Natural killer cell (primary cell): ENCODE data around the gene COL8A2. TPM values are rescaled to one million over a fixed set of nuclear protein-coding genes. Genes with fewer than 3 reads are reported as not detected.

Source experiments
- ATAC-seq, 3 donors: fragments of 150-1000 bp in 2 of 3; fragments of 200-7000 bp in 1 of 3; cut with Tn5 transposase; 1 replicate in 1 of 3; 2 replicates in 2 of 3; pipeline ENCODE4 v1.10.0; 2021; ENCODE audit warnings: mild to moderate bottlenecking in 2 of 3, moderate library complexity in 2 of 3
- DNase-seq, 2 donors: peaks; one replicate each; pipeline versions ENCODE4 v3.0.0 to v3.0.0-alpha.2; 2013 to 2021; ENCODE audit warnings: mixed read lengths in 1 of 2
- H3K27ac ChIP-seq: one replicate; pipeline ENCODE4 v1.5.1; 2013; ENCODE audit warnings: mild to moderate bottlenecking, low read length
- H3K27me3 ChIP-seq: one replicate; pipeline ENCODE4 v1.6.1; 2013; ENCODE audit warnings: low read length; ENCODE audit not compliant: control insufficient read depth, insufficient read depth
- H3K36me3 ChIP-seq: one replicate; pipeline ENCODE4 v1.6.1; 2013; ENCODE audit warnings: low read length; ENCODE audit not compliant: control insufficient read depth, insufficient read depth
- H3K4me1 ChIP-seq: one replicate; pipeline ENCODE4 v1.6.1; 2013; ENCODE audit warnings: low read length; ENCODE audit not compliant: control insufficient read depth, insufficient read depth
- H3K4me3 ChIP-seq: one replicate; pipeline ENCODE4 v1.5.1; 2013; ENCODE audit warnings: low read length
- H3K9me3 ChIP-seq: one replicate; pipeline ENCODE4 v1.6.1; 2013; ENCODE audit warnings: low read length; ENCODE audit not compliant: control insufficient read depth, insufficient read depth
- H3K27ac Mint-ChIP-seq, 2 donors: one replicate each; pipeline ENCODE4 v1.8.0; 2022; ENCODE audit warnings: mild to moderate bottlenecking in 2 of 2, mixed read lengths in 2 of 2, moderate library complexity in 1 of 2
- H3K27me3 Mint-ChIP-seq, 2 donors: one replicate each; pipeline ENCODE4 v1.8.0; 2022; ENCODE audit warnings: low read depth in 2 of 2, mixed read lengths in 2 of 2
- H3K36me3 Mint-ChIP-seq: one replicate; pipeline ENCODE4 v1.8.0; 2022; ENCODE audit warnings: mixed read lengths
- H3K4me1 Mint-ChIP-seq, 2 donors: one replicate each; pipeline ENCODE4 v1.8.0; 2022; ENCODE audit warnings: mixed read lengths in 2 of 2
- H3K4me3 Mint-ChIP-seq: one replicate; pipeline ENCODE4 v1.8.0; 2022; ENCODE audit warnings: mild to moderate bottlenecking, moderate library complexity, mixed read lengths
- H3K9me3 Mint-ChIP-seq, 2 donors: one replicate each; pipeline ENCODE4 v1.8.0; 2022; ENCODE audit warnings: mixed read lengths in 2 of 2
- CTCF ChIP-seq: fragments of 200-600 bp; IDR thresholded peaks from one replicate; pipeline ENCODE4 v1.8.0; 2022; ENCODE audit warnings: antibody characterized with exemption
- whole genome bisulfite sequencing: methylation state at CpG from one replicate; pipeline ENCODE4 v1.1.7; 2013; ENCODE audit warnings: missing lambda C conversion rate; ENCODE audit not compliant: insufficient coverage; 5-methylcytosine and 5-hydroxymethylcytosine counted together
- intact Hi-C: fragments of 100-400 bp; cut with micrococcal nuclease; formaldehyde crosslinking; loops from one replicate; pipeline ENCODE4 v1.14.2; 2022
- total RNA-seq, 4 donors: library from RNA; stranded (reverse); fragments of 120-200 nt in 1 of 4; gene quantifications; one replicate each; pipeline versions ENCODE4 v1.2.3 to v1.2.4, GENCODE V29; 2013 to 2022

Gene COL8A2
- total RNA-seq, 3 donors from 2014 or later (not counting 1 experiment from before 2014, with no cell fraction given): 0.09 to 0.20 (median 0.14) TPM

DNA sequence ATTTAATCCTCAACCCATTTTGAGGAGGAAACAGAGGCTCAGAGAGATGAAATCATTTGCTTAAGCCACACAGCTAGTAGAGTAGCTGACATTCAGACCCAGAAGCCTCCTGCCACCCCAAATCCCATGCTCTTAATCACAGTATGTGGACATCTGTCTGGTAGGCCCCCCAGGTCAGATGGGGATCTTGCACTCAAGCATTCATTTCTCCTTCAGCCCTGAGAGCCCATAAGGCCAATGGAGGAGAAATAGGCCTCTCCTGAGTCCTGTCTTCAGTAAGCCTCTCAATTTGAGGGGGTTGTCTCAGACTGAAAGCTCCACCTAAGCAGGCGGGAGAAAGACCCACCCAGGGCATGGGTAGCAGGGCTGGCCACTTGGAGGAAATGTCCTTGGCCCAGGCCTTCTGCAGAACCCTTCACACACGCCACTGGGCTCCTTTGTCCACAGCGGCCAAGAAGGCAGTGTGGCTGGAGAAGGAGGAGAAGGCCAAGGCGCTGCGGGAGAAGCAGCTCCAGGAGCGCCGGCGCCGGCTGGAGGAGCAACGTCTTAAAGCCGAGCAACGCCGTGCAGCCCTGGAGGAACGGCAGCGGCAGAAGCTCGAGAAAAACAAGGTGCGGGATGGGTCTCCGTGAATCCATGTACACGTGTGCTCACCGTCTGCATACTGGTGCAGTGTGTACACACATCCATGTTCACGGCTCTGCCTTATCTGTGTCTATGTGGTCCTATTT lies 47.2 kb upstream of the COL8A2 start:
- TF ChIP-seq CTCF: no peak
- H3K9me3 ChIP-seq: no peaks in the 10 kb centered on the region
- H3K36me3 ChIP-seq: peaks cover 77% of the 10 kb centered on the region
- H3K27ac ChIP-seq: no peak overlapping the region
- Mint-ChIP-seq H3K9me3 (no peaks in the 10 kb centered on the region), H3K4me3 (no peak overlapping the region), H3K4me1 (peaks cover 26 to 34% of the 10 kb centered on the region in 2 donors), H3K36me3 (peaks cover 9% of the 10 kb centered on the region), H3K27me3 (no peaks in the 10 kb centered on the region), H3K27ac (no peak overlapping the region)
- ATAC-seq (no peak), DNase-seq (no peak)
- no peak overlapping the region for H3K4me3 ChIP-seq
- 96% methylated on average over 21 of the region's 21 CpGs for WGBS
- peaks cover 17% of the 10 kb centered on the region for H3K4me1 ChIP-seq
- no peaks in the 10 kb centered on the region for H3K27me3 ChIP-seq
- intact Hi-C loops: no loop called here

DNA sequence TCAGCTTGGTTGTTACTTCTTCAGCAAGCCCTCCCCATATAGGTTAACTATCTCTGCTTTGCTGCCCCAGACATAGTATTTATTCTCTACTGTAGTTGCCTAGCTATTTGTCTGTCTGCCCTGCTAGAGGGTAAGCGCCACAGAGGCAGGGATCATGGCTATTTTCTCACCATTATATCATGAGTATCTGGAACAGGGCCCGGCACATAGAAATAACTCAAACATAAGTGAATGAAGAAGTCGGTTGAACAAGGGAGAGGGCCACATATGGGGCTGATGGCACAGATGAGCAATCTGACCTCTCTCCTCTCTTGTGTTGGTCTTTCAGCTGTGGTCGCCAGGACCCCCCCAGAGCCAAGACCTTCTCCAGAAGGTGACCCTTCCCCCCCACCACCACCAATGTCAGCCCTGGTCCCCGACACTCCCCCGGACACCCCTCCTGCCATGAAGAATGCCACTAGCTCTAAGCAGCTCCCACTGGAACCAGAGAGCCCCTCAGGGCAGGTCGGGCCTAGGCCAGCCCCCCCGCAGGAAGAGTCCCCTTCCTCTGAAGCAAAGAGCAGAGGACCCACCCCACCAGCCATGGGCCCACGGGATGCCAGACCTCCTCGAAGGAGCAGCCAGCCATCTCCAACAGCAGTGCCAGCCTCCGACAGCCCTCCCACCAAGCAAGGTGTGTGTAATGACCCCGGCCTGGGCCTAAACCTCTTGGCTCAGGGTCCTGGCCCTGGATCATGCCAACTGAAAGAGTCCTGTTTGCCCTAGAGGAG lies 45.8 kb upstream of the COL8A2 start:
- H3K9me3 Mint-ChIP-seq: no peaks in the 10 kb centered on the region
- H3K36me3 ChIP-seq: peaks cover 69% of the 10 kb centered on the region
- DNase-seq (no peak), ATAC-seq (no peak)
- 94% methylated on average over 12 of the region's 12 CpGs for WGBS
- intact Hi-C loops: no loop called here
- H3K27me3 ChIP-seq: no peaks in the 10 kb centered on the region
- no peaks in the 10 kb centered on the region for H3K27me3 Mint-ChIP-seq
- no peak overlapping the region for H3K4me3 ChIP-seq
- H3K36me3 Mint-ChIP-seq: peaks cover 9% of the 10 kb centered on the region
- no peak overlapping the region for H3K27ac ChIP-seq
- peaks cover 22% of the 10 kb centered on the region for H3K4me1 ChIP-seq
- peaks cover 35 to 47% of the 10 kb centered on the region in 2 donors for H3K4me1 Mint-ChIP-seq
- no peaks in the 10 kb centered on the region for H3K9me3 ChIP-seq
- no peak for TF ChIP-seq CTCF
- H3K4me3 Mint-ChIP-seq: no peak overlapping the region
- H3K27ac Mint-ChIP-seq: peak overlapping the region; percentile 10 to 27

DNA sequence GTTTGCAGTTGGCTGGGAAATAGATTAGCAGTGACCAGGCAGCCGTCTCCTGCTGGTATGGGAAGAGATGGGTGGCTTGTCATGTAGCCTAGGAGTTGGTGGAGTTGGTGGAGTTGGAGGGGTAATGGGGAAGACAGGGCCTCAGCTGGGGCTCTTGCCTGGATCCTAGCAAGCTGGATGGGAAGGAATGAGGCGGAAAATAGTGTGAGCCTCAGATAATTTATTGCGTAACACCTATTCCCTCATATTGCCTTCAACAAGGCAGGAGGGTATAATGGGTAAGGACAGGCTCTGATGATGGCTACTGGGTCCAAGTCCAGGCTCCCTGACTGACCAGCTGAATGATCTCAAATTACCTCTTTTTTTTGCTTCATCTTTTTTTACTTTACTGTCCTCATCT lies 43.5 kb upstream of the COL8A2 start:
- peaks cover under 1% of the 10 kb centered on the region for H3K36me3 Mint-ChIP-seq
- H3K4me1 Mint-ChIP-seq: peaks cover 39 to 46% of the 10 kb centered on the region in 2 donors
- no peaks in the 10 kb centered on the region for H3K27me3 Mint-ChIP-seq
- H3K4me3 Mint-ChIP-seq: no peak overlapping the region
- H3K4me3 ChIP-seq: no peak overlapping the region
- no peaks in the 10 kb centered on the region for H3K9me3 Mint-ChIP-seq
- H3K27ac Mint-ChIP-seq: peak overlapping the region; percentile 62 to 74
- H3K27ac ChIP-seq: no peak overlapping the region
- H3K36me3 ChIP-seq: peaks cover 47% of the 10 kb centered on the region
- no peak for DNase-seq
- no peak for ATAC-seq
- H3K9me3 ChIP-seq: no peaks in the 10 kb centered on the region
- WGBS: 88% methylated on average over 1 of the region's 3 CpGs
- H3K4me1 ChIP-seq: peaks cover 17% of the 10 kb centered on the region
- TF ChIP-seq CTCF: no peak
- no peaks in the 10 kb centered on the region for H3K27me3 ChIP-seq
- intact Hi-C loops: no loop called here
